GM18870 (cell line): ENCODE measurements around the gene ZNF516.

Experiments used
- ATAC-seq: cut with Tn5 transposase; IDR thresholded peaks from one replicate; pipeline ENCODE4 v1.9.1; 2021; ENCODE audit warnings: moderate library complexity; ENCODE audit not compliant: unreplicated experiment

The ZNF516 gene

DNA sequence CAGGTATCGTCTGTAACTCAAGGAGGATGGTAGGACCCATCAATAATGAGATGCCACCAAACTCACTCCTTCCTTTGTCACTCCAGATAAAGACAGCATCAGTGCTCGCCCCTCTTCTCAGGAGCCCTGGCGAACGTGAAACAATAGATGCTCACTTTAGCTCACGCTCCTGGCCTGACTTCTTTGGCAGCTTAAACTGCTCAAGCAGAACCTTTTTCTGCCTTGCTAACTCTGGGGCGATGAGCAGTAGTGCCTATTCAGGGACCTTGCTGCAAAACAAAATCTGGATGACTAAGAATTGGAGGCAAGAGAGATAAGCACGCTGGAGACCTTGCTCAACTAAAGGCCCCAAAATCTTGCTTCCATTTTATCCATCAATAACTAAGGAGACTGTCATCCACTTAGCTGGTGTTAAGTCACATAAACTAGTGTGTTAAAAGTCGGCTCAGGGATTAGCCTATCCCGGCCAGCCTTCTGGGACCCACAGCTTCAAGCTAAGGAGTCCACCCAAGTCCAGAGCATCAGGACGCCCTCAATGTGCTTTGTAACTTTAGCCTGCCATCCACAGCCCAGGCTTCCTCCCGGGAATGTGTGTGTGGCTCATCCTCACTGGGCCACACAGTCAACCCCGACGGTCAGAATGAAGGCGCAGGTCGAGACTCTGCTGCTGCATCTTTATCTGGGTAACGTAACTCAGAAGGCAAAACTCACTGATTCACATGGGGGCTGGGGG, 38.9 kb downstream of the ZNF516 start:
- ATAC-seq = no peak

DNA sequence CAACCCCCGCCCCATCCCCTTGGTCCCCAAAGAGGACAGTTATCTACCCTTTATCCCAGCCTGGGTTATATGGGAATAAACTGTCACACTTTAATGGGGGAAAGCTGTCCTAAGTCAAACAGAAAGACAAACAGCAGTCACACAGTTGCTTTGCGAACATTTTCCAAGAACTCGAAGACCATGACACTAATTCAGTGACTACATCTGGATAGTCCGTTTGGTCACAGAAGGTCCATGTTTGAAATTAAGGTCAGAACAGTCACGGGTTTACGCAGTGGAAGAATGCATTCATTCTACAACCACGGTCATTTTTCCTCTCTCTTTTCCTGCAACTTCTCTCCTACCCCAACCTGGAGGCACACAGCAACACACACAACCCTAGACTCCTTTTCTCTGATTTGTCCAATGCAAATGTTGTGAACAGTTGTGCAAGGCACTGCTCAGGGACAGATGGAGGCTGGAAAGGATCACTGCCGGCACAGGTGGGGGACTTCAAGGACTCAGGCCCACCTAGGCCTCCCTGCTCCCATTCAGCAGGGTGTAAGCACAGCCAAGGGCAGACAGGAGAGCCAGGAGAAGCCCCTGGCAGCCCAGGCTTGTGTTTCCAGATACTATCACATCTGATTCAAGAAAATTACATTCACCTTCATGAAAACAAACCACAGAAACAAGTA, 39.9 kb downstream of the ZNF516 start:
- no peak for ATAC-seq

DNA sequence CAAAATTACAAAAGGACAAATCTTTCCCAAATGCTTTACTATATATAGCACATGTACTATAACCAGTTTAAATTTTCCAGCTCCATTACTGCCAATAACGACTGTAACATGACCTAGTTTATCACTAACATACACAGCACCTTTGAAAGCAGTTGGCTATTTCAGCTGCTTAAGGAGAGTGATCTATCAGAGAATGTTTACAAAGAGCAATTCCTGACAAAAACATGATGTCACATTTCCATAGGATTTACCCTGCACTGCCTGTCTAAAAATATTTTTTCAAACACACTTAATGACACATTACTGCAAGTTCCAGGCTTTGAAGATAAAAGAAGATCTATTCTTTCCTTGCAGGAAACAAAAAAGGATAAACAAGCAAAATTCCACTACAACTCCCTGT, 40.6 kb downstream of the ZNF516 start:
- ATAC-seq = no peak

DNA sequence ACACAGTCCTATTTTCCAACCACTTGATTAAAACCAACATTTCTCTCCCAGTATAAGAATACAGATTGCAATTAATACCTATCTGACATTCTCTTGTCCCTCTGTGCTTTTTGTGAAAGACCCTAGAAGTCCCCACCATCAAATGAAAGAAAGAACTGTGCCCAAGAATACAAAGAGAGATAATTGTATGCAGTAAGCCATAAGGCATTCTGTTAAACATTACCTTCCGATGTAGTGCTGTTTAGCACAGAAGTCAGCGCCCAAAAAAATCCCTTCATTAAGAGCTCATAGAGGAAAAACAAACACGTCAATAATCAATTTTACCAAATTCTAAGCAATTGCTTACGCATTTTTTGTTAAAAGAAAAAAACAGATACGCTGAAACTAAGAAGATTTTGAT, 41.1 kb downstream of the ZNF516 start:
- no peak for ATAC-seq

DNA sequence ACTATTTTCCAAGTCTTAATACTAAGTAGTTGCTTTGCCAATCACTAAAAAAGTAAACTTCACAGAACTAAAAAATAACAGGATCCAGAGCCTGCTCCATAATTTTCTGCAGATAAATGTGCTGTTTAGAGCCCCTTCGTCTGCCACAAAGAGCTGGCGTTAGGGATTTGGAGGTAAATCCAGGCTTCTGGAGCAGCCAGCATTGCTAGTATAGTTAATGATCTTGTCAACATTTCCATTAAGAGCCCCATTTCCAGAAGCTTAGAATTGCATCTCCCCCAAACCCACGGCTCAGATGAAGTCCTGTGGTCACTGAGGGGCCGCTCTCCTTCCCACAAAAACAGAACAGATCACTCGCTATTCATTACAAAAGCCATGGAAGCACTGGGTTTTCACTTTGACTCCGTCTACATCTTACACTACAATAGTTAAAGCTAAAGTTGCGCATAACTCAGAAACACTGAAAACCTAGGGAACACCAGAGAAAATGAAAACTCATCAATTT, 41.9 kb downstream of the ZNF516 start:
- no peak for ATAC-seq

DNA sequence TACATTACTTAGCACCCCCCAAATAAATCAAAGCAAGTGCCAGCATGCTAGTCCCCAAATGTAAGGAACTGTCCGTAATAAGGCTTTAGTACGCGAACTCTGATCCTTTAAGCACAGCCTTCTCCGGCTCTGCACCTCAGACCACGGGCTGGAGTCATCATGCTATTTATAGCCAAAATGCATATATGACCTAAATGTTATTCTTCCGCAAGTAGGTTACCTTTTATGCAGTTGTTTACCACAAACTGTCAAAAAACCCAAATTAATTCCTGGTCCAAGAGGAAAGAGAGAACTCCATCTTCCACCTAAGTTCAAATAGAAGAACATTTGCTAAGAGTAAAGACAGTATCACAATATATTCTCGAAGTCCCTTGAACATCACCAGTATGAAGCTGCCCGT, 42.7 kb downstream of the ZNF516 start:
- no peak for ATAC-seq

DNA sequence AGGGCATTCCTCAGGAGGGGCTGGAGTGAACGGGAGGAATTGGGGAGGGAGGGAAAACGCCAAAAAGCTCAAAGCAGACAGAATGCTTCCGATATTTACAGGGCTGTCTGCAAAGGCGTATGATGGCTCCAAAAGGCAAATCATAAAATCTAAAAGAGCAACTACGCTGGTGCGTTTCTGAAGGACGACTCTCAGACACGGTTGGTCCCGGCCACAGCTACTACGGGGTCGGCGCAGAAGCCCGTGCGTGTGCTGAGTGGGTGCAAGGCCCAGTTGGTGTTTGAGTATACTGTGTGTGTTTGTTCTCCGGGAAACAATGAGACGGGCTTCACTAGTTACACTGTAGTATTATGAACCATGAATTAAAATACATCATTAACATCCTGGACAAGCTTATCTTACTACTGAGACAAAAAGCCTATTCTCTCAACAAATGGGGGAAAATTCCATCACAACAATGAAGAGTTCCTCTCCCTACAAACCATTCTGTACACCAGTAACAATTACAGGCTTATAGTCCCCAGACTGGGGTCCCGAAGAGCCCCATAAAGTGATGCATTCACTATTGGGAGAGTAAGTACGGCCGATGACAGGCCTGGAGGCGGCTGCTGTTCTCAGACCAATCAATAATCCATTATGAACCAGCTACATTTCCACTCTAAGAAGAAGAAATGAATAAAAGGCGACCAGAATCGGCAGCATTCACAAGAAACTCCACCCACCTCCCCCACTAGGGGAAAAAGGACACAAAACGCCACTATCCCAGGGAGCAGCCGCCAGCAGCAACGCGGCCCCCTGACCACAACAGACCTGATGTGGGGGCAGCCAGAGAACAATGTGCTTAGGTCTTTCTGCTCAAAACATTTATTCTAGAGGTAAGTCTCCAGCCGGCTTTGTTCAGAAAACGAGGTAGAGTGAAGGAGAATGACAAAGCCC, 43.4 kb downstream of the ZNF516 start:
- no peak for ATAC-seq

DNA sequence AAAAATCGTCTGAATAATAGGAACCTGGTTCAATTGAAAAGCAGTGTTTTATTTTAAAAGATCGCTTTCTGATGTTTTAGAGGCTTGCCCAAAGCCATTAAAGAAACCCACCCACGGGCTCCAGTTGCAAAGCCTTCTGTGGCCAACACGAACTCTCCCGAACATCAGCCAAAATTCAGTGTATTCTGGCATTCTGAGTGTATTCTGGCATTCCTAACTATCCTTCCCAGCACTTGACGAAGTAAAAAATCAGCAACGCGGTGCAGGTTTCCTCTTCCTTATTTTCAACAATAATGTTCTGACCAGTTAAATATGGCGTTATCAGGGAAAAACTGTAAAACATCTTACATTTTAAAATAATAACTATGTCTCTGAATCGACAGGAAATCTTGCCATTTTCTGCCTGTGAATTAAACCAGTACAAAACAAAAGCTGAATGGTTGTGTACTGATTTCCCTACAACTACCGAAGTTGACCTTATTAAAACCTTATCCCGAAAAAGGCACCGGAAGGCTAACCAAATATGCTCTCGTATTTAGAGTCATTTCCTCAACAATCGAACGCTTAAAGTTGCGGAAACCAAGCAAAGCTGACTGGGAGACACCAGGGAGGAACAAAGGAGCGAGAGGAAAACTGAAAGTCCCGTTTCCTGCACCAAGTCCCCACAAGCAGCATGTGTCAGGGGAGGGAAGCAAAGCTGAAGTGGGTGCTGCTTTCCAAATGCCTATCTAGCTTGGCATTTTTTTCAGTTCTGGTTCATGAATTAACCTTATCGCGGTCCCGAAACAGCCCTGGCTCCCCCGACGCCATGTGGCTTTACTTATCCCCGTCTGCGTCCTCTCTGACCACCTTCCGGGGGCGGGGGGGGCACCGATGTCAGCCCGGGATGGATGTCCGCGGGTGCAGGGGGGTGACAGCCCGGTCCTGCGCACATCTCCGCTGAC, 44.3 kb downstream of the ZNF516 start:
- no peak for ATAC-seq

DNA sequence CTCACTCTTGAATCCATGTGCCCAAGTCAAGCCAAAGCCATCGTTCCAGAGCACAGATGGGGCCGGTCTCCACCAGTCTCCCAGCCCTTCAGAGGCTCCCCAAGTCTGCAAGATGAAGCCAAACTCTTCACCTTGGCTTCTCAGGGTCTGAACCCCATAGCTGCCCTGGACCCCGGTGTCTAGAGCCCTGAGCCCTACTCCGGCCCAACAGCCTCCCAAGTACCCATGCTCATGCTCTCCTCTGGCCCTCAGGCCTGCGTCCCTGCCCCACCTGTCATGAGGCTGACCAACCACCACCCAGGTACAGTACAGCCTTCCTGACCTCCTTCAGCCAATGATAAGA, 46.0 kb downstream of the ZNF516 start:
- no peak for ATAC-seq

DNA sequence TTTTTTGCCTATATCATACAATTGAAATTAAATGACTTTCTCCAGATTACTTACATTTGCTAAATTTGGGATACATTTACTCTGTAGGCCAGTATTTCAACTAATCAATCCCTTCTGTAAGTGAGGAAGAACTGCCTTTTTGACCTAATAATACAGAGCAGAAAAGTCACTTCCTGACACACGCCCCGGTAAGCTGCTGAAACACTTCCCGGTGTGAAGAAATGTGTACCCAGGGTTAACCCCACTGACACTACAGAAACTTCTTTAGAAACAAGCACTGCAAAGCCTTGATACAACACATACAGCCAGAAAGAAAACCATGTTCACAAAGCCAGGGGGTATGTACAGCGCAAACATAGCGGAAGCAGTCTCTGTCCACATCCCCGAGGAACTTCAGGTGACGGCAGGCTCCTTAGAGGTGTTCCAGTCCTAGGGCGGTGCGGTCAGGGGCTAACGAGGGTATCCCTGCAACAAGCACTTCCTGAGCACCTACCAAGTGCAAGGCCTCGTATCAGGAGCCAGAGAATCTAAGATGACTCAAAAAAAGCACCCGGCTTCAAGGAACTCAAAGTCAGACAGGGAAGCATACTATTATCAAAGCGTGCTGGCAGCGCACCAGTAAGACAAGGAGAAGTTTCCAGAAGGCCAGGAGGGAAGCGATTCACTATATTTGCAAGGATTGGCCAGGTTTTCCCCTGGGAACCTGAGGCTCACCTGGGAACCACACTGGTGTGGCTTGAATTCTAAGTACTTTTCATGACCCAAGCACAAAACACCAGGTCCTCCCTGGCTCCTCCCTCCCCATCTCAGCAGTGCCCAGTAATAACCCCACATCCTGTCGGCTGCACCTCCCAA, 46.6 kb downstream of the ZNF516 start:
- ATAC-seq = no peak

DNA sequence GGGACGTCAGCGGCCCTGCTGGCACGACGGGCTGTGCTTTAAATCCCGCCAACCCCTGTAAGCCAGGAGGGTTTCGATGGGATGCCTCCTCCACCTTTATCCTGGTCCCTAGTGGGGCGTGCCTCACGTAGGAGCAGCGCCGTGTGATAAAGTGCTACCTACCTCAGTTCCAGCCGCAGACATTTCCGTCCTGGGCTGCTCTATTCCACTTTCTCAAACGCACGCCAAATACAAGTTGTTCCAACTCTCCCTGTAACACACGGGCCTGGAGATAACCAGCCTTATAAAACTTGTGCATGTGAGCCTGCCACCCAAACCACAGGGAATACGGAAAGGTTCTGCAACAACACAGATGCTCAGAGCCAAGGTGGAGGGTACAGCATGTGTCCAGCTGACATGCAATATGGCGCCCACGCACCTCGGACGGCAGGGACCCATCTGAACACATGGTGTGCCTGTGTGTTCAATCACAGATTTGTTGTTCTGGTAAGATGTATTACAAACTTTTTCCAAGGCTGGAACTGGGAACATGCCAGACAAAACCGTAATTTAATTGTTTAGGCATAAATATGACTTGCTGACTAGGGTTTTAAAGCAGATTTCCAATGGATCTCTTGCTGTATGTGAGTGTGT, 47.7 kb downstream of the ZNF516 start:
- ATAC-seq = no peak

DNA sequence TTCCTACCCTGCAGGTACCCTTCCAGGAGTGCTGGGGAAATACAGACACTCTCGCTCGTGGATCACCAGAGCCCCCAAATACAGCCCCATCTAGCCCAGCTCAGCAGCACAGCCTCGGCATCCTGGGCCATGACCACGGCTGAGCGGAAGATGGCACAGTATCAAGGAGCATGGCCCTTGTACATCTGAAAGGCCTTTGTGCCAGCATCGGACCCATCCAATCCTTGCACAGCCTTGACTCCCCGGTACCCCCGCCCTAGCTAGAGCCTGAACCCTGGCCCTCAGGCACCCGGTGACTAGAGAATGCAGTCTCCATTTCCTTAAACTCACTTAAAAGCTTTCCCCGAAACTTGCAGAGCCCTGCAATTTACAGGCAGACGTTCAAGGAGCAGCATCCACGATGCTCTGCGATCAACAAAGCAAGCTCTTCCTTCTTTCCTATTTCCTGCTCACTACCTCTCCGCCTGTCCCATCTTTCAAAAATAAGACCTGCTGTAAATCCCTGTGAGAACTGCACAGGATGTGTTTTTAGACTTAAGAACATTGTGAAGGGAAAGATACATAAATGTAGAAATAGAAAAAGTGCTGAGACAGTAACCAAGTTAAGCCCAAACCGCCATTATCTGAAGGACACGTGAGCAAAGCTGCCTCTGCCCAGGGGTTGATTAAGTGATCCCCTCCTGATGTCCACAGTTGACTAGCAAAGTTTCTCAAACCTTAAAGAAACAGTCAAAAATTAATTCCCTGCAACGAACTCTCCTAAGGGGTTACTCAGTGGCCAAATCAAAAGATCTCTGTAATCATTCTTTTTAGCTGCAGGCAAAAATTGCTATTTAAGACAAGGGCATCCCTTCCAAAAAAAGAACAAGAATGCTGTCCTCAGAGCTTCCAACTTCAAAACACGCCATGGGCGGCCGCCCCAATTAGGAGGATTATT, 48.5 kb downstream of the ZNF516 start:
- ATAC-seq = no peak

DNA sequence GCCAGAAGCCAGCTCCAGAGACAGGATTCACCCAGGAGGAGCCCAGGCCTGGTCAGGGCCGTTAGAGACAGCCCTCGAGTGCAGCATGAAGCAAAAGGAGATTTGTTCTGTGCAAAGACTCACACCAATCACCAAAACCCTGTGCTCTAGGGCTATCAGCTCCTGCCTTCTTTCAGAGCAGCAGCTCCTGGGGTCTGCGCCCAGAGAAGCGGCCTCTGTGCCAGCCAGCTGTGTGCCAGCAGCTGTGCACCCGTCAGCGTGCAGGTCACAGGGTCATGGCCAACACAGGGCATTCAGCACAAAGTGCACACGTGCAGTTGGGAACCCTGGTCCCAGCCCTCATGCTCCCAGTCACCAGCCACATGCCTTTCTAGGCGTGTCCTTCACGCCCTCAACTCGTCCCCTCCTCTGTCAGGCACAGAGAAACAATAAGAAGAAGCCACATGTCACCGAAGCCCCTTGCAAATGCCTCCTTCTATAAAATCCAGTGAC, 49.3 kb downstream of the ZNF516 start:
- ATAC-seq = no peak

DNA sequence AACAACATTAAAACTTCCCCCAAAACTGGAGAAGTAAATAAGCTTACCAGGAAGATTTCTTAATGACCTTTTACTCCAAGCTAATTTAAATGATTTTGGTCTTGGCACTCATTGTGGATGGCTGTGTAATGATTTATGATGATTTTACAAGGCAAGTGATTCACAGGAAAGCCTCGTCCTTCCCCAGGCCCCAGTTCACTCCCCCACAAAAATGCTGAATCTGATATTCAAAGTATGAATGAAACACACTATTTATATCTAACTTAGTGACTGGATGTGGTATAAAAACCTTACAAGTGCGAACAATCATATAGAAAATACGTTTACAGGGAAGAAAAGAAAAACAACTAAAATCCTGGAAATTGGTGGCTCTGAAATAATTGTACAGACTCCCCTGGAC, 49.8 kb downstream of the ZNF516 start:
- ATAC-seq = no peak

DNA sequence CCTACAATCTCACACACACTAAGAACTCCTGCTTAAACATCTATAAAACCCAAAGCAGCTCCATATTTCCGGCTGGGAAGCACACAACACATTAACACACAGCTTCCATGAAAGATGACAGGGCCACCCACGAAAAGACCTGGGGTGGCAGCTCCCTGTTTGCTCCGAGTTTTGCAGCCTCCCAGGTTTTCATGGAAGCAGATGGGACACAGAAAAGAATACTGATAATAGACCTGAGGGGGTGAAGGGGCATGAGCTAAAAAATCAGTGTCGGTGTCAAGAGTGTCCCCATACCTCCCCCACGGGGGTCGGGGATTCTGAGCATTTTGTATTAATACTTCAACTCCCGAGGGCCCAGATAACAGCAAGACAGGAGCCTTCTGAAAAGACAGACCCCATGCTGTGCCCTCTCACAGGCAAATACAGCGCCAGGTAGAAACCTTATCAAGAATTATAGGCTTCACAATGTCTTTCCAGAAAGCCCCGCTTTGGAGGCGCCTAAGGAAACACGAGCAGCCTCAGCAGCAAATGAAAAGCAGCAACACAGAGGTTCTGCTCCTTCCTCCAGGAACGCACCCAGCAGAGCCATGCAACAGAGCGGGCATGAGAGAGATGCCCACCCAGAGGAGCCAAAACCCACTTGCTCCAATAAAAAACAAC, 50.5 kb downstream of the ZNF516 start:
- no peak for ATAC-seq

DNA sequence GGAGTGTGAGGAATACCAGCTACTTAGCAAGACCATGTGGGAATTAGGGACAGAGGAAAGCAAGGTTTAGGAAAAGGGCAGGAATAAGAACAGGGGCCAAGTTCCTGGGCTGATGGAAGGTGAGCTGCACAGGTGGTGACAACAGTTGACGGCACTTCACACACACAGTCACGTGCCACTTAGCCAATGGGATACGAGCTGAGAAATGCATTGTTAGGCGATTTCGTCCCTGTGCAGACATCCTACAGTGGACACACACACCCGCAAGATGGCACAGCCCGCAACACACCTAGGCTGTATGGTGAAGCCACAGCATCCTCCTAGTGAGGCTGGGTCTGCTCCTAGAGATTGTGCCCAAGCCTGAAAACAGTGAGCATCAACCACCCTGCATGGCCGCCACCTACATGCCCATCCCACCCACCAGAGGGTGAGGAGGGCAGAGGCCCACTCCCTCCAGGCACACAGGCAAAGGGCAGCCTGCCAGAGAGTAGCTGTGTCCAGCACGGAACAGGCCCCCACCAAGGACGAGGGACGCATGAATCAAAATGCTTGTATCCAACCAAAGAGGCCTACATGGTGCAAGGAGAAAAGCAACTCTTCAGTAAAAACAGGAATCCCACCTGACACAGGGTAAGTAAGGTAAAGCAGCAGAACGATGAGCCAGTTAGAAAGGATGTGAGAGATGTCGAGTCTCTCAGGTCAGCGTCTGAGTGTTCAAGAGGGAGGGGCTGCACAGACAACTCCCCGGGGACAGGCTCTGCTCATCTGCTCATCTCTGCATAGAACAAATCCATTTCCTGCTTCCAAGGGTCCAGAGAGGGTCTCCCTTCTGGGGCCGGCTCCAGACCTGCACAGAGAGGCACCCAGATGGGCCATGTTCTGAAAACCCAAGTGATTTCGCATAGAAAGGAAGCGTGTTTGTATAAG, 51.3 kb downstream of the ZNF516 start:
- no peak for ATAC-seq
